Stimulated activated CD4-positive, alpha-beta T cell treated with anti-CD3 and anti-CD28 coated beads, TNF-alpha, amount 100 ng/mL, for 4 hours (primary cell): ENCODE results near the gene ADAMTS7.
"Not testable (repeated sequence)": the region's sequence is repeated elsewhere in the genome, so short reads cannot be mapped to it uniquely, and the experiment has no call there.

ENCODE experiments used
- DNase-seq, 3 experiments: peaks; one replicate each; pipeline ENCODE4 v3.0.0-alpha.2; 2020; ENCODE audit warnings: low read depth in 3 of 3

Gene ADAMTS7

DNA sequence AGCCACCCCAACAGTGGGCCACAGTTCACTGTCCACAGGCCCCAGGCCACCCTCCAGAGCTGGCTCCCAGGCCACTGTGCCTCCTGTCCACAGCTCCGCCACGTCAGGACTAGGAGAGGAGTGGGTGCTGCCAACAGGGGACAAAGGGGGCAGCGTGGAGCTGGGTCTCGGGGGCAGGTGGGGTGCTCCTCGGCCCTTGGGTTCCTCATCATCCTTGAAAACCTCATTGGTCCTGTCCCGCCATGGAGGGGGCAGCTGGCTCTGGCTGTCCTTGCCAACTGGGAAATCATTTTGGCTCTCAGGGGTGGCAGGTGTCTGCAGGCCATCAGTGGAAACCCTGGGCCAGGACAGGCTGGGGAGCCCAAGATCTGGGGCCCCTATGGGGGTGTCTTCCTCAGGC, 45.2 kb downstream of the ADAMTS7 start:
- DNase-seq = no peak

DNA sequence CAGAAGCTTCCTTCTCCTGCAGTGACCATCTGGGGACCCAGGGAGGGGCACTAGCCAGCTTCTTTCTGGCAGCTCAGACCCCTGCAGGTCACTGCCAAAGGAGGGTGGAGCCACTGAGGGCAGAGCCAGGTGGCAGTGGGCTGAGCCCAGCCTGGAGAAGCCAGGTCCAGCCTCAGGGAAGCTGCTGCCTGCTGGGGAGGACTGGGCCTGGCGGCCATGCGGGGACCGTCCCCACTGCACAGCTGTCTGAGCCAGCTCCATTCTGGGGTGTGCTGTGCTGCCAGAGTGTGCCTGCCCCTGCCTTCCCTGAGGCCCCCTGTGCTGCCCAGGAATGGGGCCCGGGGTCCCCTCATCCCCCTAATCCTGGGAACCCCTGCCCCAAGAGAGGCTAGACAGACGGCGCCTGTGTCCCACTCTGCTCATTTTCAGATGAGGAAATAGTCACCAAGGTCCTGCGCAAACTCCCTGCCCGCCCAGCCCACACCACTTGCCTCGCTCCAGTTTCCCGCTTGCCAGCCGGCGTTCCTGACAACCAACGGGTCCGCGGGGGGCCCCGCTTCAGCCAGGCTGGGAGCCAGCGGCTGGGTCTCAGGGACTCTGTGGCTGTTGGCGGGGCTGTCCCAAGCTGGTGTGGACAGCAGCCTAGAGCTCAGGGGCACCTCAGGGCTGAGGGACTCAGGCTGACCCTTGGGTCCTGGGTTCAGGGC, 46.0 kb downstream of the ADAMTS7 start:
- DNase-seq = not testable (repeated sequence)

DNA sequence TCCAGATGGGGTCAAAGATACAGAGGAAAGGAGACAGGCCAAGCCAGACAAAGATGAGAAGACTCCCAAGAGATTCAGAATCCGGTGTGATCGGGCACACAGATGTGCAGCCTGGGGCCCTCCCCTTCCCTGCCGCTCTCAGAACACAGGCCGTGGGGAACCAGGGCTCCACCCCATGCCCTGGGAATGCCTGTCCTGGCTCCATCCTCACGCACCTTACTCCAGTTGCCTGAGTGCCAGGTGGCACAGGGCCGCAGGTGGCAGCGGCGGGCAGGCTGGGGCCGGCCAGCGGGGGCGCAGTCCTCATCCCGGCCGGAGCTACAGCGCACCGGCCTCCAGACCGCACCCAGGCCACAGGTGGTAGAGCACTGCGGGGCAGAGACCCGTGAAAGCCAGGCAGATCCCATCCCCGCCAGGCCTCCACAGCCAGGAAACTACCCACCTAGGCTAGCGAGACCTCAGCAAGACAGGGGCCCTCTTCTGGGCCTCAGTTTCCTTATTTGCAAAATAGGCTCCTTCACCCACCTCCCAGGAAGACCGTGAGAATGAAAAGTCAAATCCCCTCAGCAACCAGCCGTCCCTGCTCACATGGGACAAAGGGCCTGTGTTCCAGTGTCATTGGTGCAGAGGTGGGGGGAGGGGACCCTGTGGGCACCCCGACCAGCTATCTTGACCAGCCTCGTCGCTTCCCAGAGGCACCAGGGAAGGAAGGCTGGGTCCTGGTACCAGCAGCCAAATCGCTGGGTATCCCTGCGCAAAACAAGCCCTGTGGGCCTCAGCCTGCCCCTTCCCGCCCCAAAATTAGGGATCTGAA, 46.7 kb downstream of the ADAMTS7 start:
- not testable (repeated sequence) for DNase-seq

DNA sequence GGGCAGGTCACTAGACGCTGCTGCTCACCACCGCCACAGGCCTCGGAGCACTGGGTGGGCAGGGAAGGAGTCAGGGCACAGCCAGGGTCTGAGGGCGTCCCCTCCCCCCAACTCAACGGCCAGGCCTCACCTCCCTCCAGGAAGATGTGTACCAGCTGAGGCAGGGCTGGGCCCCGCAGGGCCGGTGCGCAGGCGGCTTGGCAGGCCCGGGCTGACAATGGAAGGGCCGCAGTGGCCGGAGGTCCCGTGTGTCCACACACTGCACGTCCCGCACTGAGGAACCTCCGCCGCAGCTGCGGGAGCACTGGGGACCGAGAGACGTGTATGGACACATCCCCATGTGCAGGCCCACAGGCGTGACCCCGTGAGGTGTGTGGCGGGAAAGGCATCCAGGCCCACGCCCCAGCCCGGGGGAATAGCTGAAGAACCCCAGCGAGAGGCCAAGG, 47.4 kb downstream of the ADAMTS7 start:
- DNase-seq = no peak

DNA sequence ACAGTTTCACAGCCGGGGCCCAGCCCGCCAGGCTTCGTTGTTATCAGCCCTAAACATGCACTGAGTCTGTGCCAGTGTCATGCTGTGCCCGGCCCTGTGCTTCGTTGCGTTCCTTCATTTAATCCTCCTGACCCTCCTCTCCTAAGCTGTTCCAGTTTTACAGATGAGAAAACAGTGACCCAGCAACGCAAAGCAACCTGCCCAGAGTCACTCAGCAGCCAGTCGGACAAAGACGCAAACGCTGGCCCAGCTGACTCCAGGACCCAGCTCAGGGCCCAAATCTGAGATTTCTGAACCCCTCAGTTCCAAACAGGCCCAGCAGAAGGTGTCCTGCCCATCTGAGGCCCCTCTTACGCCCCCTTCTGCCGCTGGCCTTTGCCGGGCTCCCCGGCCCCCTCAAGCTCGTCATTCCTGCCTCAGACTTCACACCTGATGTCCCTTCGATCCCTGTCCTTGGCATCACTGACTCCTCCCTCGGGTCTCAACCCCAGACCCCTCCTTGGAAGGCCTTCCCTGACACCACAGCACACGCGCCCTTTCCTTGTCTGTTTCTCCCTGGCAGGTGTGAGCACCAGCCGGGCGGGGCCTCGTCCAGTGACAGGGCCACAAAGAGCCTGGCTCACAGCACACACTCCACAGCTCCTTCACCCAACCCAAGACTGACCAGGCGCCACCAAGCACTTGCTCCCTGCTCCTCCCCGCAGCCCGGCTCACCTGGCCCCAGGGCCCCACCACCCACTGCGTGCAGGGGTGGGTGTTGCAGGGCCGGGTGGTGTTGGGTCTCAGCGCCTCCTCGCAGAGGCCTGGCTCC, 48.1 kb downstream of the ADAMTS7 start:
- no peak for DNase-seq

DNA sequence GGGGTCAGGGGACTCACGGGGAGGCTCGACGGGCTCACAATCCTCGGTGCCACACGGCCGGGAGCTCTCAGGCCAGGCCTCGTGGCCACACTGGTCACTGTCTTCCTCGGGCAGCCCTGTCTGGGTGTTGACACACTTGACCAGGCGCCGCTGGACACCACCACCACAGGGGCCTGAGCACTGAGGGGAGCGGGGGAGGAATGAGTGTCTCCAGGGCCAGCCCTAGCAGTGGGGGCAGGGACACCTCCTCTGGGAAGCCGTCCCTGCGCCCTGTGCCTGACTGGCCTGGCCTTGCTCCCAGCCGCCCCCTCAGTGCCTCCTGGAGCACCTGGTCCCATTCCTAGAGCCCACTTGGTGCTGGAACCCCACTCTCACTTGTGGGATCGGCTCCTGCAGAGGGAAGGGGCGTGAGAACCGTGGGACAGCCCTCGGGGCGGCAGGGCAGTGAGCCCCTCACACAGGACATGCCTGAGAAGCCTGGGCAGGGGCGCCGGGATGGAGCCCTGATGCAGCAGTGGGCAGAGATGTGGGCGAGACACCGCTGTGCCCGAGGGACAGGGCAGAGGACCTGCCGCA, 48.8 kb downstream of the ADAMTS7 start:
- not testable (repeated sequence) for DNase-seq

DNA sequence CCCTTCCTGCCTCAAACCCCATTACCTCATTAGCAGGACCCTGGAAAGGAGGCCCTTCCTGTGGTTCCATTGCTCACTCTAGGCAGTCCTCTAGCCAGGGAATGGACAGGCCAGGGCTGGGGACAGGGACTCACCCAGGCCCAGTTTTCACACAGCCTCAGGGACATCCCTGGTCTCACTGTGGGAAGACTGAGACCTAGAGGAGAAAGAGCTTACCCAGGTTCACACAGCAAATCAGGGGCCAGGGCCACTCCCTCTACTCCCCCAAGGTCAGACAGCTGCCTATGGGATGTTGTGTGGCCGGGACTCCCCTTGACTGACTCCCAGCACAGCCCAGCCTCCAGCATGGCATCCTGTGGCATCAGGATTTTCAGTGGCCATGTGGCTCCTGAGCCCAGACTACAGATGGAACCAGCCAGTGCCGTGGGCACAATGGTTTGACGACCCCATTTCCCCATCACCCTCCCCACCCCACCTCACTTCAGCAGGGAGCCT, 49.3 kb downstream of the ADAMTS7 start:
- DNase-seq = no peak

DNA sequence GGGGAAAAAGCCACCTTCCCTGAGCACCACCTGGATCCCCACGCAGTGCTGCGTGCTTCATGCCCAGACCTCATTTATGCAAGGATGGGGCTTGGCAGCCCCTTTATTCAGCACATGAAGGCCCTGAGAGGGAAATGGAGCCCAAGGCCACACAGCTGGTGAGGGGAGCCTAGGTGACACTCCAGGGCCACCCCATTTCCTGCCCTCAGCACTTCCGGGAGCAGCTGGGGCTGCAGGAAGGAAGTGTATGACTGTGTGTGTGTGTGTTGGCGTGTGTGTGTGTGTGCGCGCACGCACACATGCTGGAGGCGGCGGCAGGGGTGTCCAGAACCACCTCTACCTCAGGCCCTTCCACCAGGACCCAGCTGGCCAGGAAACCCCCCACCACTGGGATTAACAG, 49.8 kb downstream of the ADAMTS7 start:
- peak; percentile 42 to 52 (median 46) for DNase-seq

DNA sequence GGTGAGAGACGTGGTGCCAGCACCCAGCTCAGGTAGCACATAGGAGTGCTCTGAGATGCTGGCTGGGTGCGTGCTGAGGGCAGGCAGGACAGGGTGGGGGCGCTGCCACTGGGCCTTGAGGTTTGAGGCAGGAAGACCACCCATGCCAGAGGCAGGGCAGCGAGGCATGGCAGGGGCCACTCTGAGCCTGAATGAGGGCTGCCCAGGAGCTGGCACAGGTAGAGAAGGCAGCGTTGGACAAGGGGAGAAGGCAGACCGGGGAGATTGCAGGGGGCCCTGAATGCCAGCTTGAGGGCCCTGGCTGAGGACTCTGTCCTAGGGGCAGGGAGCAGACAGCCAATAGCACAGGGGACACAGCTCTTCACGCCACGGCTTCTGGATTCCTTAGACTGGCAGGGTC, 50.2 kb downstream of the ADAMTS7 start:
- DNase-seq = no peak

DNA sequence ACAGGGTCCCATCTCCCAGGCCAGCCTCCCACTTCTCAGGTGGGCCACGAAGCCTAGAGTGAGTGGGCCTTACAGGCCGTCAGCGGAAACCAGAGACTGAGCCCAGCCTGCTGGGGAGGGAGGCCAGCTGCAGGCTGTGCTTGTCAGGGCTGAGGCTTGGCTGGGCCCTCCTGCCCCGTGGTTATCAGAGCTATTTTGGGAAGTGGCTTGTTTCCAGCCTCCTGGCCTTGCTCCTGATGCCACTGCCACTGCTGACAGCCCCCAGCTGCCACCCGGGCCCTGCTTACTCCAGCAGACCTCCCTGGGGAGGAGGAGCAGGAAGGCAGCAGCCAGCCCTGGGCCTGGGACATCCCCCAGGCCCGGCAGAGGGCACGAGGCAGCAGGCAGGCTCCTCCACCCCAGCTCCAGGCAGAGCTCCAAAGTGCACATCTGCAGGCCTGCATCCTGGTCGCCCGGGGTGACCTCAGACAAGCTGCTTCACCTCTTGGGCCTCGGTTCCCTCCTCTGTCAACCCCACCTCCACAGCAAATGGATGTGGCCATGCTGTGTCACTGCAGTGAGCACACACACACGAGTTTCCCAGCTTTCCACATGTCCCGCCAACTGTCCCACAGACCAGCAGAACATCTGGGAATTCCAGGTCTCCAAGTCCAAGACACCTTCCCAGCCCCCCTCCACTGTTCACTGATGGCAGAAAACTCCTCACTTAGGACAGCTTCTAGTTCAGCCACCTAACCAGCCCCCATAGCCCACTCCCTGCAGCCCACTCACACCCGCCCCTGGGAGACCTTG, 51.0 kb downstream of the ADAMTS7 start:
- not testable (repeated sequence) for DNase-seq

DNA sequence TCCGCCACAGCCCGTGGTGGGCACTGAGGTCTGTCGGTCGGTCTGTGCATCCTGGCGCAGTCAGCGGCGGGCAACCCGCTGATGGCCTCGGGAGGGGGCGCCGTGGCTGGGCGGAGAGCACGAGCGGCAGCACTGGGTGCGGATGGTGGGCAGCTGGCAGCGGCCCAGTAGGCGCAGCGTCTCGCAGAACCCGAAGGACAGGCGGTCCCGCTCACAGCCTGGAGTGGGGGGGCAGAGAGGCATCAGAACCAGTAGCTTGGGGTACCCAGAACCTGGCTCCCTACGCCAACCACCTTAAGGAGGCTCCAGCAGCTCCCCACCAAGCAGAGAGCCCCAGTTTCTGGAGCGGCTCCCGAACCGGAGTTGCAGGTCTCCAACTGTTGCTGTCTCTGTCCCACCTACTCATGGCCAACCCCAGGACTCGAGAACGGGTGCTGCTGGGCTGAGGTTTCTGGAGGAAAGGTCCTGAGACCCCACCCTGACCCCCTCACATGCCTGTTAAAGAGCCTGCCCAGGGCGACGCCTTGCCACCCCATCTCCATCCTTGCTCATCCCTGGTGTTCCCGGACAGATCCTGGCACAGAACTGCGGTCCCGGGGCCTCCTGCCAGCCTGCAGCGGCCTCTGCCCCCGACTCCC, 51.8 kb downstream of the ADAMTS7 start:
- DNase-seq = not testable (repeated sequence)

DNA sequence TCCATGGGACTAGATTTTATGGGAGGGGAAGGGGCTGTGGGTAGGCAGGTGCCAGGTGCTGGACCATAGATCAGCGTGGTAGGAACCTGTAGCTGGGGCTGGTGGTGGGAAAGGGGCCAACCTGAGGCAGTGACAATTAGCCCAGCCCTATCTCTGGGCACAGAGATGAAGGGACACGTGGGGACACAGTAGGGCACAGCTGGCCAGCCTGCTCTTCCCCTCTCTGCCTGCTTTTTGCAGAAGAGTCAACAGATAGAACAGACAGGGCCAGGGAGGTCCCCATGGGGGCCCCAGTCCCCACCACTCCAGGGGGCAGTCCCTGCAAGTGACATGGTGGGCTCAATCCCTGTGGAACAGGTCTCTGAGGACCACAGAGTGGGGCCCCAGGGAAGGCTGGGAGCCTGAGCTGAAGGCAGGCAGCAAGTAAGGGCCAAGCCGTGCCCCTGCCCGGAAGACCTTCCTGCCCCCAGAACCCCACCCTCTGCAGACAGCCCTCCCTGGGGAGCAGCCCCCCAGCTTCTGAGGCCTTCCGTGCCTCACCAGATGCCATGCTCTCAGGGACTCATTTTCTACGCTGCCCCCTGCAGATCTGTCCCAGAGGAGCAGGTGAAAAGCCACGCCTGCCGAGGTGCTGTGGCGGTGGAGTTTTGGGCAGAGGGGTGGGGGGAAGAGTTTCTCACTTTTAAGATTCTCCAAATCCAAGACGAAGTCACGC, 52.6 kb downstream of the ADAMTS7 start:
- DNase-seq = not testable (repeated sequence)

DNA sequence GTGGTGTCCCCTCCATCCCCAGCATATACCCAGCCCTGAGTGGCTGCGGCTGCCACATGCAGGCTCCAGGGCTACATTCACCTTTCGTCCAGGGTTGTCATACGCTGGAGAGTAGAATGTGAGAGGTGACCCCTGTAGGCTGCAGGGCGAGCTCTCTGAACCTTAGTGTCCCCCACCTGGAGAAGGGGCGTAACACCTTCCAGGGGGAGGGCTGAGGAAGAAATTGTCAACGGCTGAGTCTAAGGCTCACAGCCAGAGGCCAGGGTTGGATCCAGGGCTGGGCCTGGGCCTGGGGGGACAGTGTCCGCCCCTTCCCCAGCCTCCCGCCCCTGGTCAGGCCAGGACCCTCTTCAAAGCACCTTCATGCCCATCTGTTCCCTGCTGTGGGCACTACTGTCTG, 53.2 kb downstream of the ADAMTS7 start:
- not testable (repeated sequence) for DNase-seq

DNA sequence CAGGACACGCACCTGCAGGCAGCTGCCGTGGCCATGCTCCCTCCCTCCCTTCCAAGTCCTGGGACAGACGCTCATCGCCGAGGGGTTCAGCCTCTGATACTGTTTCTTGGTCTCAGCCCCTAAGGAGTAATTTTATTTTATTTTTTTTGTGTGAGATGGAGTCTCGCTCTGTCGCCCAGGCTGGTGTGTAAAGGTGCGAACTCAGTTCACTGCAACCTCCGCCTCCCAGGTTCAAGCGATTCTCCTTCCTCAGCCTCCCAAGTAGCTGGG, 53.7 kb downstream of the ADAMTS7 start:
- DNase-seq = no peak

DNA sequence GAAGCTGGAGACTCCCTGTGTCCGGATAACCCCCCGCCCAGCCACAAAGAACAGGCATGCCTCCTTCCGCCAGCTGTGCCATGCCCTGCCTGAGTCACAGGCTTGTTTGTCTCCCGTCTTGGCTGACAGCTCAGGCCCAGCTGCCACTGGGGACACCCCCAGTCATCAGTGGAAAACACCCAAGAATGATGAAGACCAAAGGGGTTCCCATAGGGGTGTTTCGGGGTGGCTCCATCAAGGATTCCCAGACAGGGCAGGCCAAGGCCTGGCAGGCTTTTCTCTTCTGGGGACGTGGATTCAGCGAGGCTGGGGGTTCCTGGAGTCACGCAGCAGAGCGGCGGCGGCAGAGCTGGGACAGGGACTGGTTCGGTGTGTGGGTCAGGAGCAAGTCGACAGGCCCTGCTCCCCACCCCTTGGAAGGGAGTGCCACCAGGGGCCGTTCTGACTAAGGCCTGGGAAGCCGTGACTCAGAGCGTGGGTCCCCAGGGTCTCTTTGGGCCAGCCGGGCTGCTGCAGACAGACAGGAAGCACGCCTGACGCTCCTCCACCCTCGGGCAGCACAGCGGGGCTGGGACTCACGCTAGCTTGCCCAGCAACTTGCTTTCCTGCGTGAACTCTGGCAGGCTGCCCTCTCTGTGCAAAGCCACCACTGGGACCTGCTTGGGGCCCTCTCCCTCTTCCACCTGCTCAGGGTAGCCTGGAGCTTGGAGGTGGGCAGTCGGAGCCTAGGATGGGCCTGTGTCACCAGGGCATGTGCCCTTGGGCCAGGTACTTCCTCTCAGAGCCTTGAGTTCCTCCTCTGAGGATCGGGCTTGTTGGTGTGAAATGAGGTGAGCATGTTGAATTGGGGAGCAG, 54.3 kb downstream of the ADAMTS7 start:
- DNase-seq = not testable (repeated sequence)

DNA sequence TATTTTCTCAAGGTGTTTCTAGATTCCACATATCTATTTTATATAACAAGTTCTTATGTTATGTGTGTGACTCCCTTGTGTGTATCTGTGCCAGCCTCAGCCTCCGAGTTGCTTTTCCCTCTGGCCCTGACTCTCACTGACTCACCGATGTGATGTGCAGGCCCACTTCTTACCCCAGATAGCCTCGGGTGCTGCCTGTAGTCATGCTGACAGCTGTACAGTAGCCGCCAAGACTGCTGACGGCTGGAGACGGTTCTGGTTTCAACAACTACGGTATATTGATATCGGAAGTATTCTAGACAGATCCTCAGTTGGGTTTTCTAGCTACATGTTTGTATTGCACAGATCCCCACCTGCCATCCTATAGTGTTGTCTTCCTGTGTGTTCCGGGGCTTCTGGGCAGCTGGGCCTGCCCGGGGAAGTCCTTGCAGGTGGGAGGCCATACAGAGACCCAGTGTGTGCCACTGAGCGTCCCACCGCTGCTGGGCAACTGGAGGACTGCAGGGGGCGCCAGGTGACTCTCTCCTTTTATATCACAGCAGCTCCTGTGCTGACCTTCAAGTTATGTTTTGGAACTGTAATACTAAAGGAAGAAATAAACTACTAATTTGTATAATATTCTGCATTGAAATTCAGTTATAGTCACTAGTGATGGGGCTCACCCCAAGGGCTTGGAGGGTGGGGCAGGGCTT, 55.2 kb downstream of the ADAMTS7 start:
- DNase-seq = not testable (repeated sequence)

DNA sequence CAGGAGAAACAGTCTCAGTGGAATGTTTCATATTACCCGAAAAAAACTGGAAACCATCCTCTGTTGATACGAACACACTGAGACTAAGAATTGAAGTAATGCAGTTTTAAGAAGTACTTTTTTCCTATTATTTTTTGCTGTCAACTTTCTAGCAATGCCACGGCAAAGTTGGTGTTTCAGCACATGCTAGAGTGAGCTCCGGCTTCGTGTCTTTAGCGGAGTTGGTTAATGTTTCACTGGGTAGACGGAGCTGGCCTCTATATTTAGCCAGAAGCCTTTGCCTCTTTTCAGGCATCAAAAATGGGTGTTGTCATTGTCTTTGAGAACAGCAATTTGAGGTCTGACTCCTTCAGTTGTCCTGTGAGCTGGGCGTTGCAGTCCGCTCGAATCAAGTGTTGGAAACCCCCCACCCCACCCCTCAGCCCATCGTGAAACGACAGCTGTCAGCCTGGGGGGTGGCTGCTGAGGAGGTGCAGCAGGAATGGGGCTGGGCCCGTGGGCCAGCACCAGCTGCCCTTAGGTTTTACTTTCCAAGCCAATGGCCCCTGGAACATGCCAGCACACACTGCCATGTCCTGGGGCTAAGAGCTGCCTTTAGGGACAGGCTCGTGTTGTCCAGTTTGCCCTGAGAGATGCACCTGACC, 56.5 kb downstream of the ADAMTS7 start:
- DNase-seq = not testable (repeated sequence)
